AG10803 (cell line): ENCODE results near the gene SLC38A2.

Source experiments
- DNase-seq: peaks from one replicate; pipeline ENCODE4 v3.0.0; 2010; ENCODE audit warnings: low read depth
- H3K4me3 ChIP-seq: 2 replicates; pipeline ENCODE4 v1.5.1; 2011; ENCODE audit warnings: mild to moderate bottlenecking, low read length, control low read depth
- TF ChIP-seq, protein P1 (sequence below): conservative IDR thresholded peaks from 2 replicates; pipeline ENCODE4 v1.5.1; 2011; ENCODE audit warnings: mild to moderate bottlenecking, low read length, control low read depth, inconsistent platforms

The SLC38A2 gene

DNA sequence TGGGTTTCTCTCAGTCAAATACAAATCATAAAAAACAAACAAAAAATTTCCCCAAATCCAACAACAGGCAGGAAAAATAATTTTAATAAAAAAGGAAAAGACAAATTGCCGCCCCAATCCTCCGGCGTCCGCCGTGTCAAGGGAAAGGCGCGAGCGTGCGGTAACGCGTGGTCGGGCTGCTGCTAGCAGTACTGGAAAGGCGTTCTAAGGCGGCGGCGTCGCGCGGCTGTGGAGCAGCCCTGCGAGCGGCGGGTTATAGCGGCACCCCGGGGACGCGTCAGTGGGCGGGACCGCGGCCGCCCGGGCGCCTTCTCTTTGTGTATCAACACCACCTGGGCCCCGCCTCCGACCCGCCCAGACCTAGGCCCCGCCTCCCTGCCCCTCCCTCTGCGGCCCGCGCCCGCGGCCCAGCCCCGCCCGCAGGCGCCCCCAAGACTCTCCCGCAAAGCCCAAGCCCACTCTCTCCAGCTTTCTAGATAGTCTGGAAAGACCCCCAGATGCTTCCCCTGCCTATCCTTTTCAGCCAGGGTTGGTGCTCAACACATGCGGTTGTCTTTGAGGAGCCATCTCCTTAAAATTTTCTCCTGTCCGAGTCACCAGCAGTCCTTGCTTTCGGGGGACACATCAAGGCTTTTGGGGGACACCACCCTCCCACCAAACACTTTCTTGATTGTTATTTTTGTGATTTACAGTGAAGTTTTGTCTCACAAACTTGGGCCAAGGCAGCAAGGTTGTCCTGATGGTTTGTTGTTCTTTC is at the start of gene SLC38A2:
TSS of gene SLC38A2 (minus strand) at position 230 of the 757 bp plus-strand sequence. CDS start 1,480 bp downstream, outside the sequence.
- peak; percentile 94 for DNase-seq
- H3K4me3 ChIP-seq, result peak within 1 kb of the TSS; percentile 84
- TF ChIP-seq, protein P1, sequence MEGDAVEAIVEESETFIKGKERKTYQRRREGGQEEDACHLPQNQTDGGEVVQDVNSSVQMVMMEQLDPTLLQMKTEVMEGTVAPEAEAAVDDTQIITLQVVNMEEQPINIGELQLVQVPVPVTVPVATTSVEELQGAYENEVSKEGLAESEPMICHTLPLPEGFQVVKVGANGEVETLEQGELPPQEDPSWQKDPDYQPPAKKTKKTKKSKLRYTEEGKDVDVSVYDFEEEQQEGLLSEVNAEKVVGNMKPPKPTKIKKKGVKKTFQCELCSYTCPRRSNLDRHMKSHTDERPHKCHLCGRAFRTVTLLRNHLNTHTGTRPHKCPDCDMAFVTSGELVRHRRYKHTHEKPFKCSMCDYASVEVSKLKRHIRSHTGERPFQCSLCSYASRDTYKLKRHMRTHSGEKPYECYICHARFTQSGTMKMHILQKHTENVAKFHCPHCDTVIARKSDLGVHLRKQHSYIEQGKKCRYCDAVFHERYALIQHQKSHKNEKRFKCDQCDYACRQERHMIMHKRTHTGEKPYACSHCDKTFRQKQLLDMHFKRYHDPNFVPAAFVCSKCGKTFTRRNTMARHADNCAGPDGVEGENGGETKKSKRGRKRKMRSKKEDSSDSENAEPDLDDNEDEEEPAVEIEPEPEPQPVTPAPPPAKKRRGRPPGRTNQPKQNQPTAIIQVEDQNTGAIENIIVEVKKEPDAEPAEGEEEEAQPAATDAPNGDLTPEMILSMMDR, result no peak

DNA sequence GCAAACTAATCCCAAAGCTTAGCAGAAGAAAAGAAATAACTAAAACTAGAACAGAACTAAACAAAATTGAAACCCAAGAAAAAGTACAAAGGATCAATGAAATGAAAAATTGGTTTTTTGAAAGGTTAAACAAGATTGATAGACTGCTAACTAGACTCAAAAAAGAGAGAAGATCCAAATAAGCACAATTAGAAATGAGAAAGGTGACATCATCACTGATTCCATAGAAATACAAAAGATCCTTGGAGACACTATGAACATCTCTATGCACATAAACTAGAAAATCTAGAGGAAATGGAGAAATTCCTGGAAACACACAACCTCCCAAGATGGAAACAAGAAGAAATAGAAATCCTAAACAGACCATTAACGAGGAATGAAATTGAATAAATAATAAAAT is 47.1 kb upstream of the SLC38A2 start:
- no peak overlapping the region for H3K4me3 ChIP-seq
- DNase-seq, result no peak
- TF ChIP-seq, protein P1, result no peak

DNA sequence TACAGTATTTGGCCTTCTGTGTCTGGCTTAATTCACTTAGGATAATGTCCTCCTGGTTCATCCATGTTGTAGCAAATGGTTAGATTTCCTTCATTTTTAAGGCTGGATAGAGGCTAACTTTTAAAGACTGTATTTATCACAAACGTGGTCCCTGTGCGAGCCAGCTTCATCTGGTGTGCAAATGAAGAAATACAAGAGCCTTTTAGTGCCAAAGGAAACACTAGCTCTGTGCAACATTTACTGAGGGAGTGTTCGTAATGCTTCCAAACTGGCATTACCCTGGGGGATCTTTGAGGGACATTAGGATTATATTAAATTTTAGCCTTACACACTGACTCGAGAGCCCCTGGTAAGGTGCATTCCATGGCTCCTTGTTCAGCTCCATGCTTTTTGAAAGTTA is 43.0 kb upstream of the SLC38A2 start:
- DNase-seq, result no peak
- H3K4me3 ChIP-seq, result no peak overlapping the region
- TF ChIP-seq, protein P1, result no peak

DNA sequence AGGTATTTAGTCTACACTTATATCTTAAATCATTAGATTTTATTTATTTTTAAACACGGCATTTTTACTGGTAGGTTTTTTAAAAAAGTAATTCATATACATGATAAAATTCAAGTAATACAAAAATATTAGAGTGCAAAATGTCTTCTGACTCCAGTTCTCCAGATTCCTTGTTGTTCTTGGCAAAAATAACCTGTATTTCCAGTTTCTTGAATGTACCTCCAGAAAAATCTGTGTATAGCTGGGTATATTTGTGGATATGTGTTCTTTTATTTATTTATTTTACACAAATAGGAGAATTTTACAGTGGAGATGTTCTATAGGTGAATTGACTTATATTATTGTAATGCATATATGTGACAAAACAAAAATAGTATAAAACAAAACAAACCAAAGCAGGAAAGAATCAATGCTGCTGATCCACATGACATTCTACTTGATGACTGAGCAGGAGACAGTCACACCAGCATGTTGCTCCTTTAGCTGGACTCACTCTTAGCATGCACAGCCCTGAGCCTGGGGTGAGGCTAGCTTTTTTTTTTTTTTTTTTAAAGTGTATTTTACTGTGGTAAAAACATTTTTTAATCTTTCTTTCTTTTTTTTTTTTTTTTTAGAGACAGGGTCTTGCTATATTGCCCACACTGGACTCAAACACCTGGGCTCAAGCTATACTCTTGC is 42.2 kb upstream of the SLC38A2 start:
- TF ChIP-seq, protein P1, result no peak
- no peak overlapping the region for H3K4me3 ChIP-seq
- no peak for DNase-seq

DNA sequence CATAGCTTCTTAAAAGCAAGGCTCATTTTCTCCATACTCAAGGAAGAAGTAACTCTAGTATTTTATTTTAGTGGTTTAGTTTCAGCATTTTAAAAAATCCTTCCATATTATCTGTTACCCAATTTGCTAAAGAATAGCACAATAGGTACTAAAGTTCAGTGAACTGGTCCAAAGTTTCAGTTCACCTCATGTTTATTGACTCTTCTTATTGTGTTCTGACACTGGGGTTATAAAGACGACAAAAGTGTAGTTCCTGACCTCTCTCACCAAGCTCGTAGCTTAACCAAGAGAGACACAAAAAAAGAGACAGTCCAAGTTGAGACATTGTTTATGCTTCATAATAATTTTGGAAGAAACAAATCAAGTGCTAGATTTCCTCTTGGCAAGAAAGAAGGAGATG is 40.8 kb upstream of the SLC38A2 start:
- TF ChIP-seq, protein P1, result no peak
- no peak for DNase-seq

DNA sequence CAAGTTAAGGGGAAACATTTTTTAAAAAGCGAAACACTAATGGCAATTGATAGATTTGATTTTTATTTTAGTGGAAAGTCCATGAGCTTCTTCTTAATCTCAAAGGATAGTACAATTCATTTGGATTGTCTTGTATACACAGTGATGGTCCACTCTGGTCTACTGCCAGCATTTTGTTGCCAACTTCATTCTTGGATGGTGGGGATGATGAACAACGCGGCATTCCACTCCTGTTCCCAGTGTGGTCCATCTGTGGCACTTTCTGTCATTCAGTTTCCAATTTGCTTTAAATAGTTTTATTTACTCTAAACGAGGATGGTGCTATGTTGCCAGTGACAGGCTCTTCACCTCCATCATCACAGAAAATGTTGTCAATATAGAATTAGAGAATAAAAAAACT is 40.3 kb upstream of the SLC38A2 start:
- no peak overlapping the region for H3K4me3 ChIP-seq
- TF ChIP-seq, protein P1, result no peak
- no peak for DNase-seq

More for the DNA sequence above, 40.8 kb upstream of the SLC38A2 start:
- no peak overlapping the region for H3K4me3 ChIP-seq

DNA sequence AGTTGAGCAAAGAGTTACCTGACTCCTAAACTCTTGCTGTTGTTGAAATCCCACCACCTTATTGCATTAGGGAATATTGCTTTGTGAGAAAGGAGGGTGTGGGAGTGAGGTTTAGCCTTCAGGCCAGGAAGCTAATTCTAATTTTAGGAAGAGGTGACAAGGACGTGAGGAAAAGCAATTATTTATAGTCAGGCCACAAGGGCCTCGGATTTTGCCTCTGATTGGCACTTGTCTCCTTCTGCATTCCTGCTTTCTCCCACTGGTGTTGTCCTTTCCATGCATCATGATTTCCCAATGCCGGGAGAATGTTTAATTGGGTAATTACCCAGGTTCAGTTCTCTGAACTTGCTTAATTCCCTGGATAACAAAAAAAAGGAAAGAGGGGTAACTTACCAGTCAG is 37.9 kb upstream of the SLC38A2 start:
- DNase-seq, result no peak
- TF ChIP-seq, protein P1, result no peak
- no peak overlapping the region for H3K4me3 ChIP-seq
